ENCODE measurements around the gene SORCS2. TPM values are rescaled to one million over a fixed set of nuclear protein-coding genes. Genes with fewer than 3 reads are reported as not detected.

The SORCS2 gene
- total RNA-seq, 4 donors from 2014 or later: 0.19 to 0.85 (median 0.66) TPM

DNA sequence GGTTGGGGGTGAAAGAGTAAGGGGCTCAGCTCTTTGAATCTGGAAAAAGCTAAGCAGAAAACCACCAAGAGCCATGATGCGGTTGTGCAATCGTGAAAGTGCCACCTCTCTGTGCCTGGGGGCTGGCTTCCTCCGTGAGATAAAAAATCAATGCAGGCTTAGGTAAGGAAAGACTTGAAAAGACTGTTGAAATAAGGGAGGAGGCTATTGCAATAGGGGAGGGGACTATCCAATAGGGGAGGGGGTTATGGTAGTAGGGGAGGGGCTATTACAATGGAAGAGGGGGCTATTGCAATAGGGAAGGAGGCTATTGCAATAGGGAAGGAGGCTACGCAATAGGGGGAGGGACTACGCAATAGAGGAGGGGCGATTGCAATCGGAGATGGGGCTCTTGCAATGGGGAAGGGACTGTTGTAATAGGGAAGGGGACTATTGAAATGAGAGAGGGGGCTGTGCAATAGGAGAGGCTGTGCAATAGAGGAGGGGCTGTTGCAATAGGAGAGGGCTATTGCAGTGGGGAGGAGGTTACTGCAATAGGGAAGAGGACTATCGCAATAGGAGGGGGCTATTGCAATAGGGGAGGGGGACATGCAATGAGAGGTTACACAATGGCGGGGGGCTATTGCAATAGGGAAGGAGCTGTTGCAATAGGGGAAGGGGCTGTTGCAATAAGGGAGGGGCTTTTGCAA lies 404.7 kb downstream of the SORCS2 start:
- no peak for TF ChIP-seq CTCF (IDR thresholded peaks at IDR 0.05; ENCODE audit: low read depth)

- no peak for TF ChIP-seq CTCF (IDR thresholded peaks at IDR 0.05; ENCODE audit: low read depth)
Observed at GRCh38 chr4:7598939-7599790, 406.8 kb downstream of the SORCS2 start.

DNA sequence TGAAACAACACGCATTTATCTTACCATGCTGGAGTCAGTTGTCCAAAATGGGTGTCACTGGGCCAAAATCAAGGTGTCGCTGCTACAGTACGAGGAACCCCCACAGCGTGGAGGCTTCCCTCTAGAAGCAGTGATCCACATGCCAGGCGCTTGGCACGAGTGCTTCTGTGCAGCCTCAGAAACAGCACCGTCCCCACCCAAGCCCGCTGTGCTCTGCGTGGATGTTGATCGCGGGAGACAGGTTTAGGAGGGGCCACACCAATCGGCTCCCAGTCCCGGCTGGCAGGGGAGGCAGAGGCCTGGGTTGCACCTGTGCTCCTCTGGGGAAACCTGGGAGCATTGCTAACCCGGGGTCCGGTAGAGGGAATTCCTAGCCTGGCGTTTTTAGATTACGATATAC lies 407.9 kb downstream of the SORCS2 start:
- TF ChIP-seq CTCF (IDR thresholded peaks at IDR 0.05; ENCODE audit: low read depth): no peak

GRCh38 chr4:7607156-7607910 lies 415.0 kb downstream of the SORCS2 start:
- no peak for TF ChIP-seq CTCF (IDR thresholded peaks at IDR 0.05; ENCODE audit: low read depth)

DNA sequence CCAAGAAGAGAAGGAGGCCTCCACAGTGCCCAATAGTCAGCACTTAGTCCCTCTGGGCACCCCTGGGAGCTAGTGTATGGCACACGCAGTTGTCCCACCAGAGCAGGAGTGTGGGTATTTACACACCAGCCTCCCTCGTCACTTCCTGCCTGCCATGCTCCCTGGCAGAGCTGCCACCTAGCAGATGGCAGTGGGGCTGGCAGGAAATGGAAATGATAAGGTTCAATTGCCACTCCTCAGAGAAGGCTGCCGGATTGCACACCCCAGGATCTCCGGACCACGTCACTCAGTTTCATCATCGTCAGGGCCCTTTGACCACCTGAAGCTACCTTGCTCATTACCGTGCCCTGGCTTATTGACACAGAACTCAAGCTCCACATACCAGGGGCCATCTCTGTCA lies 415.7 kb downstream of the SORCS2 start:
- no peak for TF ChIP-seq CTCF (IDR thresholded peaks at IDR 0.05; ENCODE audit: low read depth)

- no peak for TF ChIP-seq CTCF (IDR thresholded peaks at IDR 0.05; ENCODE audit: low read depth)
Observed at GRCh38 chr4:7609316-7609715, 417.0 kb downstream of the SORCS2 start.
